GM12892 (cell line): ENCODE data around the gene SLC6A9.

Experiments
- POLR2A ChIP-seq: IDR thresholded peaks from 2 replicates; pipeline ENCODE4 v1.6.1; 2011; ENCODE audit warnings: low read depth, low read length, control low read depth
- TAF1 ChIP-seq: IDR thresholded peaks from 2 replicates; pipeline ENCODE4 v1.6.1; 2011; ENCODE audit warnings: low read depth, mild to moderate bottlenecking, control low read depth, low read length, borderline replicate concordance

- no peak for TF ChIP-seq POLR2A
- TF ChIP-seq TAF1, result no peak
Observed at GRCh38 chr1:44000122-44000665, 31.1 kb downstream of the SLC6A9 start.
